SK-N-MC (cell line): ENCODE measurements around the gene SETD3.

Experiments
- EZH2 ChIP-seq: fragments of 200-600 bp; sonication (generic); IDR thresholded peaks from one replicate; pipeline ENCODE4 v1.6.1; 2017; ENCODE audit warnings: antibody characterized with exemption
- POLR2AphosphoS5 ChIP-seq: IDR thresholded peaks from 2 replicates; pipeline ENCODE4 v1.6.1; 2012; ENCODE audit warnings: mild to moderate bottlenecking, low read depth, low read length, borderline replicate concordance

- no peak for TF ChIP-seq POLR2AphosphoS5
- no peak for TF ChIP-seq EZH2
Observed at GRCh38 chr14:99475179-99475578, 5.5 kb downstream of the SETD3 start.
